Colonic mucosa (tissue), 4 donors: Measurements from ENCODE around the gene PUSL1. TPM values are rescaled to one million over a fixed set of nuclear protein-coding genes. Genes with fewer than 3 reads are reported as not detected.

ENCODE experiments used
- DNase-seq: peaks from one replicate; pipeline ENCODE4 v3.0.0-alpha.2; 2020
- H3K27ac ChIP-seq: fragments of 200-600 bp; one replicate; pipeline ENCODE4 v1.8.0; 2021
- H3K27me3 ChIP-seq: fragments of 200-600 bp; one replicate; pipeline ENCODE4 v1.8.0; 2021
- H3K36me3 ChIP-seq: fragments of 200-600 bp; one replicate; pipeline ENCODE4 v1.8.0; 2021
- H3K4me1 ChIP-seq: fragments of 200-600 bp; one replicate; pipeline ENCODE4 v1.8.0; 2021; ENCODE audit warnings: mild to moderate bottlenecking
- H3K4me3 ChIP-seq: fragments of 200-600 bp; one replicate; pipeline ENCODE4 v1.8.0; 2021
- H3K9ac ChIP-seq, 2 donors: one replicate each; pipeline ENCODE4 v1.7.0; 2013; ENCODE audit warnings: control low read depth in 2 of 2, low read depth in 2 of 2, low read length in 2 of 2
- H3K9me3 ChIP-seq: fragments of 200-600 bp; one replicate; pipeline ENCODE4 v1.8.0; 2021
- CTCF ChIP-seq: fragments of 200-600 bp; IDR thresholded peaks from one replicate; pipeline ENCODE4 v1.8.0; 2022; ENCODE audit warnings: antibody characterized with exemption, mild to moderate bottlenecking
- intact Hi-C: fragments of 100-400 bp; cut with DNase I; formaldehyde crosslinking; loops from one replicate; pipeline ENCODE4 v1.14.1; 2022
- total RNA-seq, 2 donors: library from RNA; stranded (reverse); fragmentation: NEBNext Ultra II Directional in 1 of 2; extraction: Animal tissue kit (Norgen Biotek cat#: 25700) in 1 of 2; gene quantifications; one replicate each; pipeline ENCODE4 v1.2.1, GENCODE V29; 2021
- donor health status: healthy.
- donor health status: DM: no; HTN: no; CAD: no.
- donor health status: DM: no; HTN: no; CAD: no.

Gene PUSL1
- total RNA-seq, 2 donors from 2014 or later = 14.3 to 35.8 TPM

GRCh38 chr1:1300352-1300739, 8.1 kb upstream of the PUSL1 start:
- Histone ChIP-seq H3K9me3 (no peaks in the 10 kb centered on the region), H3K4me3 (no peak overlapping the region), H3K27me3 (no peaks in the 10 kb centered on the region), H3K4me1 (peaks cover 10% of the 10 kb centered on the region), H3K27ac (no peak overlapping the region), H3K9ac (no peak overlapping the region), H3K36me3 (no peaks in the 10 kb centered on the region)
- no peak for DNase-seq
- intact Hi-C loops = no loop called here
- TF ChIP-seq CTCF = no peak

- no peaks in the 10 kb centered on the region for H3K27me3 ChIP-seq
- H3K9ac ChIP-seq = no peak overlapping the region
- no peaks in the 10 kb centered on the region for H3K9me3 ChIP-seq
- H3K36me3 ChIP-seq = no peaks in the 10 kb centered on the region
- intact Hi-C loops = no loop called here
- no peak overlapping the region for H3K4me3 ChIP-seq
- no peak for DNase-seq
- H3K4me1 ChIP-seq = peaks cover 26% of the 10 kb centered on the region
- H3K27ac ChIP-seq = no peak overlapping the region
- TF ChIP-seq CTCF = peak; percentile 23
These were observed 6.4 kb upstream of the PUSL1 start for GRCh38 chr1:1302006-1302430.

GRCh38 chr1:1302951-1303509, 5.4 kb upstream of the PUSL1 start:
- H3K9me3 ChIP-seq = no peaks in the 10 kb centered on the region
- H3K4me3 ChIP-seq = no peak overlapping the region
- H3K36me3 ChIP-seq = no peaks in the 10 kb centered on the region
- H3K4me1 ChIP-seq = peaks cover 26% of the 10 kb centered on the region
- no peak for DNase-seq
- no peak for TF ChIP-seq CTCF
- no peaks in the 10 kb centered on the region for H3K27me3 ChIP-seq
- H3K9ac ChIP-seq = no peak overlapping the region
- intact Hi-C loops = no loop called here
- no peak overlapping the region for H3K27ac ChIP-seq

- no peak for TF ChIP-seq CTCF
- DNase-seq = no peak
- H3K9ac ChIP-seq = no peak overlapping the region
- no peaks in the 10 kb centered on the region for H3K9me3 ChIP-seq
- H3K4me3 ChIP-seq = no peak overlapping the region
- peaks cover 26% of the 10 kb centered on the region for H3K4me1 ChIP-seq
- no peaks in the 10 kb centered on the region for H3K36me3 ChIP-seq
- H3K27ac ChIP-seq = no peak overlapping the region
- no peaks in the 10 kb centered on the region for H3K27me3 ChIP-seq
- intact Hi-C loops = no loop called here
These were observed 4.7 kb upstream of the PUSL1 start for GRCh38 chr1:1303736-1304135.

GRCh38 chr1:1304331-1305299, 3.8 kb upstream of the PUSL1 start:
- peak overlapping the region; percentile 81 for H3K27ac ChIP-seq
- intact Hi-C loops = no loop called here
- DNase-seq = peak; percentile 85
- peak overlapping the region; percentile 80 for H3K4me3 ChIP-seq
- no peaks in the 10 kb centered on the region for H3K27me3 ChIP-seq
- peak overlapping the region; percentile 65 to 90 for H3K9ac ChIP-seq
- H3K4me1 ChIP-seq = peaks cover 29% of the 10 kb centered on the region
- H3K36me3 ChIP-seq = no peaks in the 10 kb centered on the region
- no peaks in the 10 kb centered on the region for H3K9me3 ChIP-seq
- no peak for TF ChIP-seq CTCF
